ENCODE results near the gene VHLL. TPM values are rescaled to one million over a fixed set of nuclear protein-coding genes. Genes with fewer than 3 reads are reported as not detected.

Gene VHLL
- total RNA-seq, 2 donors from 2014 or later = not detected

DNA sequence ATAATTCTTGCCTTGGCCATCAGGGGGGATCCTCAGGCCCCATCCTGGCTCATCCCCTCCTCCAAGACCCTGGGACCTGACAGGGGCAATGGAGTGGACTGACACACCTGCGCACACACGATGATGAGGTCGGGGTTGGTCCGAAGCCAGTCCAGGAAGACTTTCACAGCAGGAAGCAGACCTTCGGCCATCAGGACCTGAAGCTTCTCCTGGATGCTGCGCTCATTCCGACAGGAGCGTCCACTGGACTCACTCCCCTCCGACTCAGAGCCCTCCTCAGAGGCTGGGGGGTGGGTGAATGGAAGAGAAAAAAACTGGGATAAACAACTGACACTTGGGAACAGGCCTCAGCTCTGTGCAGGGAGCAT lies 35.8 kb downstream of the VHLL start:
- intact Hi-C loops (cut with DNase I) = no loop called here
- DNase-seq = no peak
- ATAC-seq = no peak

- ATAC-seq (peak in 1 of 2 donors; percentile 56), DNase-seq (no peak)
- intact Hi-C loops (cut with DNase I) = no loop called here
Measured at GRCh38 chr1:156262461-156263287, 36.4 kb downstream of the VHLL start.

- intact Hi-C loops (cut with DNase I) = no loop called here
- DNase-seq = no peak
- no peak for ATAC-seq
Measured at GRCh38 chr1:156260896-156261295, 38.2 kb downstream of the VHLL start.

- intact Hi-C loops (cut with DNase I) = loop anchor here (10.0 kb wide), 2 partner anchors 55 to 65 kb away; no protein-coding TSS in a partner anchor
- no peak for DNase-seq
- no peak for ATAC-seq
Measured at GRCh38 chr1:156259805-156260204, 39.3 kb downstream of the VHLL start.

DNA sequence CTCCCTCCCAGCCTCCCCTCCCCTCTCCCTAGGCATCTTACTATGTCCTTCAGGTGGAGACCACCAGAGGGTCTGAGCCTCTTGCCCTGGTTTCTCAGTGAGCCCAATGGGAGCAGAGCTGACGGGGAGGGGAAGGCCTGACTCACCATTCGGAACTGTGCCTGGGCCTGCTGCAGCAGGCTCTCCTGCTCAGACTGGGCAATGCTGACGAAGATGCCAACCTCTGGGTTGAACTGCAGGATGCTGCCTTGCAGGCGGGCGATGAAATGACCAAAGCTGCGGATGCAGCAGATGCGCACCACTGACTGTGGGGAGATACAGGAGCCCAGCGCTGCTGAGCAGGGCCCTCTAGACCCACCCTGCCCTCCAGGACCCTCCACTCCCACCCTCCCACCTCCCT lies 40.2 kb downstream of the VHLL start:
- DNase-seq (no peak), ATAC-seq (no peak)
- intact Hi-C loops (cut with DNase I) = loop anchor here (10.0 kb wide), 2 partner anchors 56 to 66 kb away; no protein-coding TSS in a partner anchor

- DNase-seq (no peak), ATAC-seq (no peak)
- intact Hi-C loops (cut with DNase I) = loop anchor here (10.0 kb wide), 2 partner anchors 57 to 67 kb away; no protein-coding TSS in a partner anchor
Measured at GRCh38 chr1:156257711-156258110, 41.4 kb downstream of the VHLL start.

GRCh38 chr1:156253634-156254033 lies 45.5 kb downstream of the VHLL start:
- intact Hi-C loops (cut with DNase I) = loop anchor here (10.0 kb wide), 2 partner anchors 61 to 71 kb away; no protein-coding TSS in a partner anchor
- no peak for DNase-seq
- no peak for ATAC-seq

DNA sequence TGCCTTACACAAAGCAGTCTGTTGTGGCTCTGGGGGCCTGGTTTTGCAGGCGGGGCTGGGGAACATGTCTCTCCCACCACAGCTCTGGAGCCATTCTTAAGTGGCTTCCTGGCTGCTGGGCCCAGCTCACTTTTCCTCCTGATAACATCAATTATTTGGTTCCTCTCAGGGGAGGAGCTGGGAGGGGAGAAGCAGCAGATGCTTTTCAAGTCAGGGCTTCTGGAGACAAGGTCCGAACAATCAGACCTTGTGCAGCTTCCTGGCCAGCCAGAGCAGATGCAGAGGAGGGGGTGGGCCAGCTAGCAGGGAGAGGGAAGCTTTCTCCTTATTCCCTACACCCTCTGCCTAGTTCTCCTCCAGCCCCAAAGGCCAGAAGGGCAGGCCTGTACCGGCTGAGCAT lies 47.6 kb downstream of the VHLL start:
- ATAC-seq = peak in 1 of 2 donors; percentile 41
- intact Hi-C loops (cut with DNase I) = loop anchor here (10.0 kb wide), 2 partner anchors 63 to 73 kb away; no protein-coding TSS in a partner anchor
- DNase-seq = no peak

DNA sequence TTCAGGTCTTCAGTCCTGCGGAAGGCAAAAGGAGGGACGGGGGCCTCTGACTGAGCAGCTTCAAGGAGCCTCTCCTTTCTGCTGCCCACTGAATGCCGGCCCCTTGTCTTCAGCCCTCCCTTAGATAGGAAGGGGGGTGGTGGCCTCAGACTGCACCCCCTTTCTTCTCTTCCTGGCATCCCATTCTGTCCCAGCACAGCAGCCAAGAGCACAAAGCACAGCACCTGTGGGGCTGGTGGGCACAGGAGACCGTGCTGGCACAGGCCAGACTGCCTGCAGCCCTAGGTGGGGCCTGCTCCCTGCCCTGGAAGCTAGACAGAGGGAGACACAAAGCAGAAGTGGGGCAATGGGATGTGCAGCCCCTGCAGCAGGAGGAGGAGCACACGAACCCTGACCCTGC lies 49.5 kb downstream of the VHLL start:
- ATAC-seq (no peak), DNase-seq (no peak)
- intact Hi-C loops (cut with DNase I) = no loop called here

Other genes starting within 250 kb of the VHLL start
- 10 to 100 TPM; 23.6 to 27.2 TPM for gene UBQLN4, start 245.5 kb downstream of the VHLL start, total RNA-seq
- 10 to 100 TPM; 48.9 to 54.4 TPM for gene LAMTOR2, start 244.5 kb downstream of the VHLL start, total RNA-seq
- not detected for gene RAB25, start 238.1 kb downstream of the VHLL start, total RNA-seq
- gene MEX3A, start 216.8 kb downstream of the VHLL start, total RNA-seq = under 1 TPM; 0.15 to 0.42 TPM
- 100 to 1,000 TPM; 264 to 384 TPM for gene LMNA, start 184.6 kb downstream of the VHLL start, total RNA-seq
- 1 to 10 TPM; 2.7 to 3.8 TPM for gene SEMA4A, start 145.7 kb downstream of the VHLL start, total RNA-seq
- gene SLC25A44, start 105.2 kb downstream of the VHLL start, total RNA-seq = 10 to 100 TPM; 16.0 to 23.1 TPM
- gene PMF1, start 86.3 kb downstream of the VHLL start, total RNA-seq = 10 to 100 TPM; 47.4 to 62.8 TPM
- gene BGLAP, start 57.1 kb downstream of the VHLL start, total RNA-seq = under 1 TPM in 1 of 2 donors, not detected in 1; 0.47 TPM
- 1 to 10 TPM in 1 of 2 donors, under 1 TPM in 1; 0.71 to 1.3 TPM for gene PAQR6, start 51.3 kb downstream of the VHLL start, total RNA-seq
- 10 to 100 TPM; 65.9 to 66.4 TPM for gene SMG5, start 16.5 kb downstream of the VHLL start, total RNA-seq
- 1 to 10 TPM; 2.0 to 2.3 TPM for gene TMEM79, start 15.0 kb downstream of the VHLL start, total RNA-seq
- 10 to 100 TPM; 22.7 to 32.2 TPM for gene GLMP, start 3.6 kb downstream of the VHLL start, total RNA-seq
- 100 to 1,000 TPM; 125 to 128 TPM for gene CCT3, start 39.0 kb upstream of the VHLL start, total RNA-seq
- 1 to 10 TPM in 1 of 2 donors, not detected in 1; 1.0 TPM for gene TSACC, start 39.2 kb upstream of the VHLL start, total RNA-seq
- not detected for gene RHBG, start 69.9 kb upstream of the VHLL start, total RNA-seq
- gene MEF2D, start 201.5 kb upstream of the VHLL start, total RNA-seq = 10 to 100 TPM; 69.0 to 81.7 TPM